NCI-H2029 treated with DMSO at 0.1 percent for 48 hours (cell line): ENCODE results near the gene LAMC3.
A peak's percentile ranks its signal among the peaks of the same experiment; 100 is the strongest.

Source experiments
- DNase-seq: peaks from one replicate; lab custom pipeline; 2025; lab: John Stamatoyannopoulos, UW

LAMC3 gene

GRCh38 chr9:131080589-131080988 lies 71.6 kb downstream of the LAMC3 start:
- no peak for DNase-seq

- DNase-seq, result no peak
Measured at GRCh38 chr9:131081868-131082267, 72.9 kb downstream of the LAMC3 start.

- no peak for DNase-seq
Measured at GRCh38 chr9:131082774-131083512, 74.0 kb downstream of the LAMC3 start.

GRCh38 chr9:131084661-131085369 lies 75.8 kb downstream of the LAMC3 start:
- no peak for DNase-seq

GRCh38 chr9:131085370-131086122 lies 76.6 kb downstream of the LAMC3 start:
- DNase-seq, result no peak

- no peak for DNase-seq
Measured at GRCh38 chr9:131087354-131087893, 78.5 kb downstream of the LAMC3 start.

GRCh38 chr9:131090025-131090787 lies 81.2 kb downstream of the LAMC3 start:
- DNase-seq, result no peak

GRCh38 chr9:131091352-131091992 lies 82.5 kb downstream of the LAMC3 start:
- no peak for DNase-seq

- no peak for DNase-seq
Measured at GRCh38 chr9:131092030-131092429, 83.1 kb downstream of the LAMC3 start.

GRCh38 chr9:131092548-131093440 lies 83.8 kb downstream of the LAMC3 start:
- no peak for DNase-seq

GRCh38 chr9:131094015-131094414 lies 85.0 kb downstream of the LAMC3 start:
- DNase-seq, result no peak

- DNase-seq, result no peak
Measured at GRCh38 chr9:131094622-131095021, 85.6 kb downstream of the LAMC3 start.

- DNase-seq, result no peak
Measured at GRCh38 chr9:131095666-131096268, 86.8 kb downstream of the LAMC3 start.

GRCh38 chr9:131096269-131097125 lies 87.5 kb downstream of the LAMC3 start, which contains the start of gene AIF1L:
Gene AIF1L, plus strand, starts transcription at chr9:131096531. Its CDS starts 99 bp downstream, at chr9:131096630.
- peak; percentile 10 for DNase-seq

GRCh38 chr9:131097126-131097947 lies 88.4 kb downstream of the LAMC3 start:
- DNase-seq, result no peak

- DNase-seq, result no peak
Measured at GRCh38 chr9:131097948-131098278, 88.9 kb downstream of the LAMC3 start.

- no peak for DNase-seq
Measured at GRCh38 chr9:131098391-131099101, 89.6 kb downstream of the LAMC3 start.
